Epidermal melanocyte (primary cell): ENCODE results near the gene EVI5L.
"Not testable (repeated sequence)": the region's sequence is repeated elsewhere in the genome, so short reads cannot be mapped to it uniquely, and the experiment has no call there.

Experiments
- DNase-seq: peaks from one replicate; pipeline ENCODE4 v3.0.0; 2011; ENCODE audit warnings: low spot score; ENCODE audit not compliant: insufficient read length

EVI5L gene

DNA sequence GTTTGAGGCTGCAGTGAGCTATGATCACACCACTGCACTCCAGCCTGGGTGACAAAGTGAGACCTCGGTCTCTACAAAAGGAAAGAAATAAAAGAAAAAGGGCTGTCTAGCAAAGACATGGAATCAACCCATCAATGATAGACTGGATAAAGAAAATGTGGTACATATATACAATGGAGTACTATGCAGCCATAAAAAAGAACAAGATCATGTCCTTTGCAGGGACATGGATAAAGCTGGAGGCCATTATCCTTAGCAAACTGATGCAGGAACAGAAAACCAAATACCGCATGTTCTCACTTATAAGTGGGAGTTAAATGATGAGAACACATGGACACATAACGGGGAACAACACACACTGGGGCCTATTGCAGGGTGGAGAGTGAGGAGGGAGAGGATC is 14.0 kb upstream of the EVI5L start:
- DNase-seq: not testable (repeated sequence)

GRCh38 chr19:7817801-7818200 is 12.2 kb upstream of the EVI5L start:
- no peak for DNase-seq

GRCh38 chr19:7818806-7819205 is 11.2 kb upstream of the EVI5L start:
- no peak for DNase-seq

DNA sequence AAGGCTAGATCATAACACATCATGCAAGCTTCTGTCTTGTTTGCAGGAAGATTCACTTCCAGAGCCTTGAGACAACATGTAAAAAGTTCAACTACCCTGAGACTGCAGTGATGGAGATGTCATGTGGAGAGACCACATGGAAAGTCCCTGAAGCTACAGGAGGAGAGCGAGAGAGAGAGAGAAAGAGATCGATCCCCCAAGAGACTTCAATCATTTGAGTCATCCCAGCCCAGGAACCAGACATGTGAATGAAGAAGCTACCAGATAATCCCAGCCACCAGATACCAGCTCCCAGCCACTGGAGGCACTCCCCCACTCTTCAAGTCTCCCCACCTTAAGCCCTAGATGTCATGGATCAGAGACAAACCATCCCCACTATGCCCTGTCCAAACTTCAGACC is 10.7 kb upstream of the EVI5L start:
- DNase-seq: no peak

DNA sequence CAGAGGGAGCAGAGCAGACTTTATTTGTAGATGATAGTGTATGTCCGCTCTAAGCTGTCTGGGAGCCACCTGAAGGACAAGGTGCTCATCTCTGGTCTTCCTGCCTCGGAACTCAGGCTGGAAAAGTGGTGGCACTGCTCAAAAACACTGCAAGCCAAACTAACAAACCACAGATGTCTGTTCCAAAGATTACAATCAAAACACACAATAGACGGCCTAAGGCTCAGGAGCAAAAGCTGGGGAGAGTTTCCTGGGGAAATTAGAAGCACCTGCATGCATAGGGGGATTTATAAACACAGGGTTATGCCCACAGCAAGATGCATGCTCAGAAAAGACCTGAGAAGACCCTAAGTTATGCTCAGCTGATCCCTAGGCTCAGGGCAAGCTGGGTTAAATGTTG is 9.4 kb upstream of the EVI5L start:
- no peak for DNase-seq

DNA sequence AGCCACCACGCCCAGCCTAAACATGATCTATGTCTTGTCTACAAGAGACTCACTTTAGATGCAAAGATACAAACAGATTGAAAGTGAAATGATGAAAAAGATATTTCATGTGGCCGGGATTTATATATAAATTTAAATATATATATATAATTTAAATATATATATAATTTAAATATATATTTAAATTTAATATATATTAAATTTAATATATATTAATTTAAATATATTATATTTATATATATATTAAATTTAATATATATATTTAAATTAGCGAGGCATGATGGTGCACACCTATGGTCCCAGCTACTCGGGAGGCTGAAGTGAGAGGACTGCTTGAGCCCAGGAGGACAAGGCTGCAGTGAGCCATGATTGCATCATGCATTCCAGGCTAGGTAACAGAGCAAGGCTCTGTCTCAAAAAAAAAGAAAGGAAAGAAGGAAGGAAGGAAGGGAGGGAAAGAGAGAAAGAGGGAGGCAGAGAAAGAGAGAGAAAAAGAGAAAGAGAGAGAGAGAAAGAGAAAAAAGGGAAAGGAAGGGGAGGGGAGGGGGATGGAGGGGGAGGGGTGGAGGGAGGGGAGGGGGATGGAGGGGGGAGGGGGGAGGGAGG is 7.0 kb upstream of the EVI5L start:
- no peak for DNase-seq

DNA sequence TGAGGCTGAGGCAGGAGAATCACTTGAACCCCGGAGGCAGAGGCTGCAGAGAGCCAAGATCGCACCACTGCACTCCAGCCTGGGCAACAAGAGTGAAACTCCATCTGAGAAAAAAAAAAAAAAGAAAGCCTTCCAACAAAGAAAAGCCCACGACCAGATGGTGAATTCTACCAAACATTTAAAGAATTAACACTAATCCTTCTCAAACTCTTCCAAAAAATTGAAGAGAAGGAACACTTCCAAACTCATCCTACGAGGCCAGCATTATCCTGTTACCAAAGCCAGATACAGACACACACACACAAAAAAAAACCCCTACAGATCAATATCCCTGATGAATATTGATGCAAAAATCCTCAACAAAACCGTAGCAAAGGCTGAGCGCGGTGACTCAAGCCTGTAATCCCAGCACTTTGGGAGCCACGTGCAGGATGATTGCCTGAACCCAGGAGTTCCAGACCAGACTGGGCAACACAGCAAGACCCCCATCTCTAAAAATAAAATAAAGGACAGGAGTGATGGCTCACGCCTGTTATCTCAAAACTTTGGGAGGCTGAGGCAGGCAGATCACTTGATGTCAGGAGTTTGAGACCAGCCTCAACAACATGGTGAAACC is 6.2 kb upstream of the EVI5L start:
- no peak for DNase-seq

DNA sequence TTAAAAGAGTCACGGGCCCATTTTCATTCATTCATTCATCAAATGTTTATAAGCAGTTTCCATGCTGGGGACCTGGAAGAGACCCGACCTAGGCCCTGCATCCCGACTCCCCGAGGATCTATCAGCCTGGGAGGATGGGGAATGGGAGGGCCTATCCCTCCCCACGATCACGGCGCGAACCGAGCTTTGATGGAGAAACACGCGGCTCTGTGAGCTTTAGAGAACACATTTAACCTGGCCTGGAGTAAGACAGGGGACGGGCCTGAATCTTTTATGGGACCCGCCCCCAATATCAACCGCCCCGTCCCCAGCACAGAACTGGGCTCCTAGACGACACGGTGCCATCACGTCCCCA is 875 bp upstream of the EVI5L start:
- no peak for DNase-seq

DNA sequence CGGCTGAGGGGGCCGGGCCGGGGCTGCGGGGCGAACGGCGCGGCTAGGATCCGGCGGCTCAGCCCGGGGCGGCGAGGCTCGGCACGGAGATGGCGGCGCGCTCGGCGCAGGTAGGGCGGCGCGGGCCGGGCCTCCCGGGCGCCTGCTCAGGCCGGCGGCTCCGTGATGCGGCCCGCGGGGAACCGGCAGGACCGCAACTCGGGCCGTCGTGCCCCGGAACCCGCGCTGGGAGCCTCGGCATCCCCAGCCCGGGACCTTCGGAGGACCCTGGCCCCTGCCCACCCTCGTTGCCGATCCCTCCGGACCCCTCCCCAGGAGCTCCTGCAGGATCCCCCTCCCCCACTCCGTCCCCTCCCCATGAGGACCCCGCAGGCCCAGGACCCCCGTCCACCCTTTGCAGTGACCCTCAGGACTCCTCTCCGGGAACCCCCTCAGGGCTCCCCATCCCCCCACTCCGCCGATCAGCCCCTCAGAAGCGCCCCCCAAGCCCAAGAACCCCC is 304 bp downstream of the EVI5L start:
- no peak for DNase-seq

GRCh38 chr19:7830823-7831222 is 805 bp downstream of the EVI5L start:
- no peak for DNase-seq

- no peak for DNase-seq
Measured at GRCh38 chr19:7831452-7831851, 1.4 kb downstream of the EVI5L start.

DNA sequence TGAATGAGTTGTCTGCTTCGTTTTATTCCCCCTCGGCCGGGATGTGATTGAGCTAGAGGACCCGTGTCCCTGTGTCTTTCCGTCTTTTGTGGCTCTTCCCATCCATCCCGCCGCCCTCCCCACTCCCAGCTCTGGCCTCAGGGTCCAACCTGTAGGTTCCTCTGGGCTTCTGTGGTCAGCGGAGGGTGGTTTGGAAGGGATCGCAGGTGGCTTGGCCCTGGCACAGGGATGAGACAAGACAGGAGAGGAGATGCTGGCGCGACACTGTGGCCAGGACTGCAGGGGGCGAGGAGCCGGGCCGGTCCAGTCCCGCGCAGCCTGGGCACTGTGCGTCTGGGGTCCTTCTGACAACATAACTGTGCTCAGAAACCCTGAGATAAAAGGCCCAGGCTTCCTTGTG is 2.0 kb downstream of the EVI5L start:
- DNase-seq: no peak

DNA sequence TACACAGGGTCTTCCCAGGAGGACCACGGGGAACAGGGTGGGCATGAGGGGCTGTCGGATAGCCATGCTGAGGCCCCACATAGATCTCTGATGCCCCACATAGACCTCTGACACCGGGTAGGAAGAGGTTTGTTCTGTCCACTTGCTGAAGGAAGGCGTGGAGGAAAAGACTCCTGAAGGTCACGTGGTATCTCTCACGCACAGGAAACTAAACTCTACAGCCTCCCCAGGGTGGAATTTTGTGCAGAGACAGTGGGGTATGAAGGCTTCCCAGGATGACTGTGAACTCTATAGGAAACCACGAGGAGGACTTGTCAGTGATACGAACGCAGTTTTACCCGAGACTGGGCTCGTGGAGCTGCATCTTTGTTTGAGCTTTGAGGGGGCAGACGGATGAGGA is 2.8 kb downstream of the EVI5L start:
- DNase-seq: peak; percentile 49

DNA sequence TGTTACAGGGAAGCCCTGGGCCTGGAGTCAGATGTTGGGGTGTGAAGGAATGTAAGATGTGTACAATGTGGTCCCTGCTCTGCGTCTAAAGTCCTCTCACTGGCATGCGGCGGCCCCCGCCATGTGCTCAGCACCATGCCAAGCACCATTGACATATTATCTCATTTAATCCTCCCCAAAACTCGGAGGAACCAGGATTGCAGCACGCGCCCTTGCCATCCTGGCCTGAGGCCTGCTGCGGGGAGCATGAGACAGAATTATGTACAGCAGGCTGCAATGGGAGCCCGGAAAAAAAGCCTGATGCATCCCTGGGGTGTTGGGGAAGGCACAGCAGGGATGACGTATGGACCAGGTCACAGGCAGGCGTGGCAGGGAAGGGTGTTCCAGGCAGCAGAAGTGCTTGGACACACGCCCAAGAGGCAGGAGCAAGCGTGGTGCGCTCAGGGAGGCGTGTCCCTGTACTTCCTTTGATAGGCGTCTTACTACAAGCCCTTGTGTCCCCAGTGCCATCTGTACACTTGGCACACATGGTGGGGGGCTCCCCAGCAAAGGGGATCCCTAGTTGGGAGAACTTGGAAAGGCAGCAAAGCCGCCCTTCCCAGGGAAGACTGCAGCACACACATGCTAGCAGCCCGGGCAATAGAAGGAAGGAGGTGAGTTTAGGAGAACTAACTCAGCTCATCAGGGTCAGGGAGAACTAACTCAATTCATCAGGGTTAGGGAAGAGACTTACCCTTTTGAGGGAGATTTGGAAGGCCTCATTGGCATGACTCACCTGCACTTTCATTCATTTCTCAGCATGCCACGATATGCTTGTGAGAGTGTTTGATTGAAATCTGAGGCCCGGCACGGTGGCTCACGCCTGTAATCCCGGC is 3.4 kb downstream of the EVI5L start:
- no peak for DNase-seq

DNA sequence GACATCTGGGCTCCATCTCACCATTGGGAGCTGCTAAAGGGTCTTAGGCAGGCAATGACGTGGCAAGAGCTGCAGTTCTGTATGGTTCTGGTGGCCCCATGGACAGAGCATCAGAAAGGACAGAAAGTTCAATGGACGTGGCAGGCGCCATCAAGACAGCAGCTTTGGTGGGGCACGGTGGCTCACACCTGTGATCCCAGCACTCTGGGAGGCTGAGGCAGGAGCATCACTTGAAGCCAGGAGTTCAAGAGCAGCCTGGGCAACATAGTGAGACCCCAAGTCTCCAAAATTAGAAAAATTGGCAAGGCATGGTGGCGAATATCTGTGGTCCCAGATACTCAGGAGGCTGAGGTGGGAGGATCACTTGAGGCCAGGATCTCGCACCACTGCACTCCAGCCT is 9.5 kb downstream of the EVI5L start:
- no peak for DNase-seq

DNA sequence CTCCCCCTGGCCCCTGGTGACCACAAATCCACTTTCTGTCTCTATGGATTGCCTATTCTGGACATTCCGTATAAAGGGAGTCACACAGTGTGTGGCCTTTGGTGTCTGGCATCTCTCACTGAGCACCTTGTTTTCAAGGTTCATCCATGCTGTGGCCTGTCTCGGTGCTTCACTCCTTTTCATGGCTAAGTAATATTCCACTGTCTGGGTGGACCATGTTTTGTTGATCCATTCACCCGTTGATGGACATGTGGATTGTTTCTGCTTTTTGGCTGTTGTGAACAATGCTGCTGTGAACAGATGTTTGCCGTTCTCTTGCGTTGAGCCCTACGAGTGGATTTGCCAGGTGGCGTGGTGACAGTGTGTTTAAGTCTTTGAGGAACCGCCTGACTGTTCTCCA is 10.6 kb downstream of the EVI5L start:
- no peak for DNase-seq

DNA sequence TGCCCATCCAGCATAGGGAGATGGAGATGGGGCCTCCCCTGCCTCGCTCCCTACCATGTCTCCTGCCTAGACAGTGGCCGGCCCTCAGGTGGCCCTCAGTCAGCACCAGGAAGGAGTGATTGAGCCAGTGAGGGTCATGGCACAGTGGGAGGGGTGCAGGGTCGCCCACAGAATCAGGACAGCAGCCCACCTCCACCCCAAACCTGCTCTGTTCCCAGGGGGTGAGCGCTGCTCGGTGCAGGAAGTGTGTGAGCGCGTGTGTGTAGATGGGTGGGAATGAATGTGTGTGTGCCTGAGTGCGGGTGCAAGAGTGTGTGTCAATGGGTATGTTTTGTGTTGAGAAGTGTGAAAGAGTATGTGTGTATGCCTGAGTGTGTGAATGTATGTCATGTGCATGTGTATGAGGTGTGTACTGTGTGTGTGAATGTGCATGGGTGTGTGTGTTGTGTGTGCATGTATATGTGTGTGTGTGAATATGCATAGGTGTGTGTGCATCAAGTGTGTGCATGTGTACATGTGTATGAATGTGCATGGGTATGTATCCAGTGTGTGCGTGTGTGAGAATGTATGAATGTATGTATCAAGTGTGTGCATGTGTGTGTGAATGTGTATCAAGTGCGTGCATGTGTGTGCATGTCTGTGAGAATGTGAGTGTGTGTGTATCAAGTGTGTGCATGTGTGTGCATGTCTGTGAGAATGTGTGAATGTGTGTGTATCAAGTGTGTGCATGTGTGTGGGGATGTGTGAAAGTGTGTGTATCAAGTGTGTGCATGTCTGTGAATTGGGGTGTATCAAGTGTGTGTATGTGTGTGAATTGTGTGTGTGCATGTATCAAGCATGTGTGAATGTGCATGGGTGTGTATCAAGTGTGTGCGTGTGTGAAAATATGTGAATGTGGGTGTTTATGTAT is 12.0 kb downstream of the EVI5L start:
- DNase-seq: no peak

DNA sequence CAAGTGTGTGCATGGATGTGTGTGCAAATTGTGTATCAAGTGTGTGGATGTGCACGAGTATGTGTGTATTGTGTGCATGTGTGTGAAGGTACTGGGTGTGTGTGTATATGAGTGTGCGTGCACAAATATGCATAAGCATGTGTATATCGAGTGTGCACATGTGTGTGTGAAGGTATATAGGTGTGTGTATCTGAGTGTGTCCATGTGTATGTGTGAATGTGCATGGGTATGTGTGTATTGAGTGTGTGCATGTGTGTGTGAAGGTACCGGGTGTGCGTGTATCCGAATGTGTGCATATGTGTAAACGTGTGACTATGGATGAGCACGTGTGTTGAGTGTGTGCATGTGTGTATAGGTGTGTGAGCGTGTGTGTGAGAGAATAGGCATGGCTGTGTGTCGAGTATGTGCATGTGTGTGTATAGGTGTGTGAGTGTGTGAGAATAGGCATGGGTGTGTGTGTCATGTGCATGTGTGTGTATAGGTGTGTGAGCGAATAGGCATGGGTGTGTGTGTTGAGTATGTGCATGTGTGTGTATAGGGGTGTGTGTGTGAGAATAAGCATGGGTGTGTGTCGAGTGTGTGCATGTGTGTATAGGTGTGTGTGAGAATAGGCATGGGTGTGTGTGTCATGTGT is 12.8 kb downstream of the EVI5L start:
- DNase-seq: no peak

DNA sequence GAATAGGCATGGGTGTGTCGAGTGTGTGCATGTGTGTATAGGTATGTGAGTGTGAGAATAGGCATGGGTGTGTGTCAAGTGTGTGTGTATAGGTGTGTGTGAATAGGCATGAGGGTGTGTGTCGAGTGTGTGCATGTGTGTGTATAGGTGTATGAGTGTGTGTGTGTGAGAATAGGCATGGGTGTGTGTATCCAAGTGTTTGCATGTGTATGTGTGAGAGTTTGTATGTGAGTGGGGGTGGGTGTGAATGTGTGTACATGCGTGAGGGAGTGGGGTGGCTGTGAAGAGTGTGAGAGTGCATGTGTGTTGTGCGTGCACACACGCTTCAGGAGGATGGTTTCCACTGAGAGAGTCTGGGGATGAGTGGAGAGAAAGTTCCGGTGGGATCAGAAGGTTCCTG is 13.5 kb downstream of the EVI5L start:
- no peak for DNase-seq

- no peak for DNase-seq
Measured at GRCh38 chr19:7844405-7844804, 14.4 kb downstream of the EVI5L start.

DNA sequence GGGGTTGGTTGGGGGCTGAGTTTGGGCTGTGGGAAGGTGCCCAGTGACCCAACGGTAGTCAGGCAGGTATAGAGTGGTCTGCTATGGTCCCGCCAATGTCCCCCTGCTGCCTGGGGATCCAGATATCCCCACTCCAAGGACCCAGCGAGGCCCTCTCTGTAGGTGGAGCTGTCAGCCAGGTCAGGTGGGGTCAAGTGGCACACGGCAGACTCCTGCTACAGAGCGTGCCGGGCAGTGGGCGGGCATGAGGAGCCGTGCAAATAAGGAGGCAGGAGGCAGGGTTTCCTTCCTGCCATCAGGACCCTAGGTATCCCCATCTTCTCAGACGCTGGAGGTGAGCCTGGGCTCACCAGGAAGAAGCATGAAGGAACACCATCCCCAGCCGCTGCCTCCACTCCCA is 14.9 kb downstream of the EVI5L start:
- no peak for DNase-seq
